Measurements from ENCODE around the gene NARS2.
"Not testable (repeated sequence)": the region's sequence is repeated elsewhere in the genome, so short reads cannot be mapped to it uniquely, and the experiment has no call there.

The NARS2 gene

GRCh38 chr11:78574386-78575381 lies at the start of gene NARS2:
TSS of gene NARS2 (minus strand) at chr11:78574864. CDS start at chr11:78574488, 376 bp downstream.
- peak; percentile 99 for DNase-seq

GRCh38 chr11:78622666-78623065 lies 48.0 kb upstream of the NARS2 start:
- DNase-seq = no peak

GRCh38 chr11:78620159-78620558 lies 45.5 kb upstream of the NARS2 start:
- DNase-seq = no peak

GRCh38 chr11:78615724-78616123 lies 41.1 kb upstream of the NARS2 start:
- DNase-seq = no peak

GRCh38 chr11:78613378-78613813 lies 38.7 kb upstream of the NARS2 start:
- no peak for DNase-seq

- DNase-seq = no peak
These were observed 38.2 kb upstream of the NARS2 start for GRCh38 chr11:78612721-78613377.

- not testable (repeated sequence) for DNase-seq
These were observed 34.7 kb upstream of the NARS2 start for GRCh38 chr11:78609321-78609720.

- DNase-seq = no peak
These were observed 33.0 kb upstream of the NARS2 start for GRCh38 chr11:78607696-78608095.

- no peak for DNase-seq
These were observed 32.0 kb upstream of the NARS2 start for GRCh38 chr11:78606667-78607066.

GRCh38 chr11:78605296-78605695 lies 30.6 kb upstream of the NARS2 start:
- no peak for DNase-seq

- no peak for DNase-seq
These were observed 29.1 kb upstream of the NARS2 start for GRCh38 chr11:78603792-78604191.

- not testable (repeated sequence) for DNase-seq
These were observed 28.1 kb upstream of the NARS2 start for GRCh38 chr11:78602771-78603170.

- not testable (repeated sequence) for DNase-seq
These were observed 26.4 kb upstream of the NARS2 start for GRCh38 chr11:78601066-78601465.

- DNase-seq = not testable (repeated sequence)
These were observed 22.9 kb upstream of the NARS2 start for GRCh38 chr11:78597579-78597978.

- no peak for DNase-seq
These were observed 20.9 kb upstream of the NARS2 start for GRCh38 chr11:78595436-78596130.

- DNase-seq = no peak
These were observed 20.1 kb upstream of the NARS2 start for GRCh38 chr11:78594814-78595213.

GRCh38 chr11:78588517-78588916 lies 13.9 kb upstream of the NARS2 start:
- no peak for DNase-seq

- DNase-seq = no peak
These were observed 12.8 kb upstream of the NARS2 start for GRCh38 chr11:78587446-78587845.

- DNase-seq = no peak
These were observed 11.9 kb upstream of the NARS2 start for GRCh38 chr11:78586452-78587046.

- no peak for DNase-seq
These were observed 9.2 kb upstream of the NARS2 start for GRCh38 chr11:78583889-78584288.

- DNase-seq = no peak
These were observed 2.8 kb upstream of the NARS2 start for GRCh38 chr11:78577495-78577894.

- DNase-seq = no peak
These were observed 2.0 kb upstream of the NARS2 start for GRCh38 chr11:78576549-78577097.

- no peak for DNase-seq
These were observed 814 bp upstream of the NARS2 start for GRCh38 chr11:78575478-78575877.
